Upper lobe of left lung (tissue), 4 donors: ENCODE data around the gene ZNF879.

Experiments used
- CTCF ChIP-seq, 6 experiments: fragments of 450-650 bp in 4 of 6; fragments of 200-600 bp in 2 of 6; sonication (generic) in 2 of 6; IDR thresholded peaks; one replicate each; pipeline ENCODE4 v1.5.1; 2016 to 2019; ENCODE audit warnings: antibody characterized with exemption in 6 of 6
- EP300 ChIP-seq, 4 donors: sonication (generic); formaldehyde crosslinking; IDR thresholded peaks; one replicate each; pipeline ENCODE4 v1.5.1; 2017; ENCODE audit warnings: antibody characterized with exemption in 4 of 4, control low read depth in 2 of 4
- POLR2A ChIP-seq, 4 donors: fragments of 450-650 bp; IDR thresholded peaks; one replicate each; pipeline ENCODE4 v1.5.1; 2016 to 2017; ENCODE audit warnings: antibody characterized with exemption in 4 of 4, mild to moderate bottlenecking in 2 of 4
- POLR2AphosphoS5 ChIP-seq, 2 donors: sonication (generic); formaldehyde crosslinking; IDR thresholded peaks; one replicate each; pipeline ENCODE4 v1.5.1; 2017; ENCODE audit warnings: antibody characterized with exemption in 2 of 2

GRCh38 chr5:179033004-179033580 lies 9.5 kb downstream of the ZNF879 start:
- TF ChIP-seq CTCF (IDR thresholded peaks at IDR 0.05) (no peak), POLR2AphosphoS5 (IDR thresholded peaks at IDR 0.05) (no peak), POLR2A (IDR thresholded peaks at IDR 0.05) (no peak), EP300 (IDR thresholded peaks at IDR 0.05) (no peak)
